Measurements from ENCODE around the gene RAB11FIP2. TPM values are rescaled to one million over a fixed set of nuclear protein-coding genes. Genes with fewer than 3 reads are reported as not detected.
"Not testable (repeated sequence)": the region's sequence is repeated elsewhere in the genome, so short reads cannot be mapped to it uniquely, and the experiment has no call there.

RAB11FIP2 gene
- total RNA-seq, 1 donor from 2014 or later: 17.4 TPM

GRCh38 chr10:118072840-118073239 is 26.1 kb upstream of the RAB11FIP2 start:
- Histone ChIP-seq H3K4me3 (ENCODE audit: insufficient read depth, low read depth, low read length) (no peak overlapping the region), H3K27me3 (ENCODE audit: insufficient read depth, low read length) (no peaks in the 10 kb centered on the region), H3K9me3 (ENCODE audit: insufficient read depth, low read depth, low read length) (no peaks in the 10 kb centered on the region), H3K4me2 (ENCODE audit: low read length) (no peak overlapping the region), H3K9ac (ENCODE audit: low read length) (no peak overlapping the region), H3K36me3 (ENCODE audit: insufficient read depth, low read length) (no peaks in the 10 kb centered on the region), H3K79me2 (ENCODE audit: insufficient read depth, low read length) (no peaks in the 10 kb centered on the region), H3K4me1 (ENCODE audit: insufficient read depth, low read length) (no peaks in the 10 kb centered on the region), H2AFZ (ENCODE audit: low read depth, low read length) (no peak overlapping the region), H3K27ac (ENCODE audit: low read depth, low read length) (no peak overlapping the region), H4K20me1 (ENCODE audit: insufficient read depth, low read length) (no peaks in the 10 kb centered on the region)
- no peak overlapping the region for H3K4me3 Mint-ChIP-seq (ENCODE audit: unreplicated experiment)
- FAIRE-seq (no peak), DNase-seq (ENCODE audit: low read depth) (no peak)
- no peaks in the 10 kb centered on the region for H3K36me3 Mint-ChIP-seq (ENCODE audit: low read depth, unreplicated experiment)
- no peaks in the 10 kb centered on the region for H3K27me3 Mint-ChIP-seq (ENCODE audit: low read depth, unreplicated experiment)
- H3K27ac Mint-ChIP-seq (ENCODE audit: unreplicated experiment): no peak overlapping the region
- peaks cover 2% of the 10 kb centered on the region for H3K9me3 Mint-ChIP-seq (ENCODE audit: unreplicated experiment)
- TF ChIP-seq EZH2 (IDR thresholded peaks at IDR 0.05; ENCODE audit: insufficient read depth, low read length): no peak
- no peaks in the 10 kb centered on the region for H3K4me1 Mint-ChIP-seq (ENCODE audit: low read depth, unreplicated experiment)

GRCh38 chr10:118067389-118067788 is 20.6 kb upstream of the RAB11FIP2 start:
- not testable (repeated sequence) for H3K9me3 ChIP-seq (ENCODE audit: insufficient read depth, low read depth, low read length); H3K4me2 ChIP-seq (ENCODE audit: low read length); DNase-seq (ENCODE audit: low read depth); H3K27me3 Mint-ChIP-seq (ENCODE audit: low read depth, unreplicated experiment); H3K36me3 Mint-ChIP-seq (ENCODE audit: low read depth, unreplicated experiment); H3K27ac Mint-ChIP-seq (ENCODE audit: unreplicated experiment); H3K4me3 Mint-ChIP-seq (ENCODE audit: unreplicated experiment); H4K20me1 ChIP-seq (ENCODE audit: insufficient read depth, low read length); H3K36me3 ChIP-seq (ENCODE audit: insufficient read depth, low read length); H3K9ac ChIP-seq (ENCODE audit: low read length); H3K9me3 Mint-ChIP-seq (ENCODE audit: unreplicated experiment); H3K4me3 ChIP-seq (ENCODE audit: insufficient read depth, low read depth, low read length); H3K4me1 Mint-ChIP-seq (ENCODE audit: low read depth, unreplicated experiment); H3K27ac ChIP-seq (ENCODE audit: low read depth, low read length); FAIRE-seq; H3K27me3 ChIP-seq (ENCODE audit: insufficient read depth, low read length); H2AFZ ChIP-seq (ENCODE audit: low read depth, low read length); H3K79me2 ChIP-seq (ENCODE audit: insufficient read depth, low read length); H3K4me1 ChIP-seq (ENCODE audit: insufficient read depth, low read length)

- no peak overlapping the region for H3K4me3 Mint-ChIP-seq (ENCODE audit: unreplicated experiment)
- Histone ChIP-seq H2AFZ (ENCODE audit: low read depth, low read length) (no peak overlapping the region), H3K9me3 (ENCODE audit: insufficient read depth, low read depth, low read length) (no peaks in the 10 kb centered on the region), H4K20me1 (ENCODE audit: insufficient read depth, low read length) (no peaks in the 10 kb centered on the region), H3K4me1 (ENCODE audit: insufficient read depth, low read length) (no peaks in the 10 kb centered on the region), H3K36me3 (ENCODE audit: insufficient read depth, low read length) (no peaks in the 10 kb centered on the region), H3K4me3 (ENCODE audit: insufficient read depth, low read depth, low read length) (no peak overlapping the region), H3K79me2 (ENCODE audit: insufficient read depth, low read length) (no peaks in the 10 kb centered on the region), H3K4me2 (ENCODE audit: low read length) (no peak overlapping the region), H3K27ac (ENCODE audit: low read depth, low read length) (no peak overlapping the region), H3K9ac (ENCODE audit: low read length) (no peak overlapping the region), H3K27me3 (ENCODE audit: insufficient read depth, low read length) (no peaks in the 10 kb centered on the region)
- DNase-seq (ENCODE audit: low read depth) (no peak), FAIRE-seq (no peak)
- H3K27ac Mint-ChIP-seq (ENCODE audit: unreplicated experiment): no peak overlapping the region
- TF ChIP-seq CTCF (IDR thresholded peaks at IDR 0.05; ENCODE audit: insufficient read depth, low read depth, low read length): no peak
- no peak for TF ChIP-seq EZH2 (IDR thresholded peaks at IDR 0.05; ENCODE audit: insufficient read depth, low read length)
- peaks cover 3% of the 10 kb centered on the region for H3K9me3 Mint-ChIP-seq (ENCODE audit: unreplicated experiment)
- no peaks in the 10 kb centered on the region for H3K4me1 Mint-ChIP-seq (ENCODE audit: low read depth, unreplicated experiment)
- H3K36me3 Mint-ChIP-seq (ENCODE audit: low read depth, unreplicated experiment): no peaks in the 10 kb centered on the region
- no peaks in the 10 kb centered on the region for H3K27me3 Mint-ChIP-seq (ENCODE audit: low read depth, unreplicated experiment)
Observed at GRCh38 chr10:118062798-118063238, 16.1 kb upstream of the RAB11FIP2 start.

All from astrocyte (in vitro differentiated cells and primary cell).